ENCODE measurements around the gene HINT1. TPM values are rescaled to one million over a fixed set of nuclear protein-coding genes. Genes with fewer than 3 reads are reported as not detected.
"Not testable (repeated sequence)": the region's sequence is repeated elsewhere in the genome, so short reads cannot be mapped to it uniquely, and the experiment has no call there.

HINT1 gene
- 187 and 237 TPM in 2 replicates for total RNA-seq

DNA sequence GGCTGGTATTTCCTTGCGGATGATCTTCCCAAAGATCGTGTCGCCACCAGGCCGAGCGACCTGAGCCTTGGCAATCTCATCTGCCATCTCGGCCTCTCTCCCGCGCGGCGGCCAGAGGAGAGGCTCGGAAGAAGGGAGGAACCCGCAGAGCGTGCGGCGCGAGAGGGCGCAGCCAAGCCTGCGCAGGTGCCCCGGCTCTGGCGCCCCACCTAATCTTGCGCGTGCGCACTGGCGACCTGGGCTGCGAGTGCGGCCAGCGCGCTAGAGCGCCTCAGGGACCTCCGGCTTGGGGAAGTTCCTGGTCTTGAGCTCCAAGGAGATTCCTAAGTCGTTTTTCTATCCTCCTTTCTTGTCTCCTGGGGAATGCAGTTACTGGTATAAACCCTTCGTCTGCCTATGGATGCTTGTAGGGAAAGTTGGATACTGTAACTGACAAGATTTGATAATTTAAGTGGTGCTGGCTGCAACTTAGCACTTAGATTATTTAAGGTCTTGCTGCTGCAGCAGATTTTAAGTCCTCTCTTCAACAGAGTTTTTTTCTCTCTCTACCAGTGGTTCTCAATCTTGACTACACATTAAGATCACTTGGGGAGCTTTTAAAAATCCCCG lies at the start of gene HINT1:
HINT1 (minus strand) TSS at position 138 of the 609 bp plus-strand sequence; CDS start at position 87, 51 bp downstream.
- DNase-seq (ENCODE audit: low read depth, low spot score), result peak; percentile 53

DNA sequence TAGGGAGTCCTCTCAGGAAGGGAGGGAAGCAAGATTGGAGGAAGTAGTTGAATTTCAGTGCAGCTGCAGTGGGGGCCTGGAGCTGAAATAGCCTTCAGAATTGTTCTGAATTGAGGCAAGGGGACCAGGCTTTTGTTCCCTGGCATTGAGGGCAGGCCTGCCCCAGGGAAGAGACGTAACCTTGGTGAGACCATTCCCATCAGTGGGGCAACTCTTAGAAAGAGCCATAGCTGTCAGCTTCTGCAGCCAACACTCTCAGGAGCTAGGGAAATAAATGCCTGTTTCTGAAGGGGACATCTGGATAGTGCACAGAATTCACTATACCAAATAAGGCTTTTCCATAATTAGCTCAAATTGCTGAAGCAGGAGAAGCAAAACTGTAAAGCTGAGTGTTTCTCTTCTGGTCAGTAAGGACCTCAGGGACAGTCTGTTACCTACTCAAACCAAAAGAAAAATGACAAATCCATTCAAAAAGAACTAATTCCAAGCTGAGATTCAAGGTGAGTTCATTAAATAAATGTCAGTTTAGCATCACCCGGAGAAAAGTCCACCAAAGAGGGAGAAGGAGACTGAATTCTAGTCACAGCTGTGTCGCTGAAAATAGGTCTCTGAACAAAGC lies 49.7 kb upstream of the HINT1 start:
- DNase-seq (ENCODE audit: low read depth, low spot score), result no peak

DNA sequence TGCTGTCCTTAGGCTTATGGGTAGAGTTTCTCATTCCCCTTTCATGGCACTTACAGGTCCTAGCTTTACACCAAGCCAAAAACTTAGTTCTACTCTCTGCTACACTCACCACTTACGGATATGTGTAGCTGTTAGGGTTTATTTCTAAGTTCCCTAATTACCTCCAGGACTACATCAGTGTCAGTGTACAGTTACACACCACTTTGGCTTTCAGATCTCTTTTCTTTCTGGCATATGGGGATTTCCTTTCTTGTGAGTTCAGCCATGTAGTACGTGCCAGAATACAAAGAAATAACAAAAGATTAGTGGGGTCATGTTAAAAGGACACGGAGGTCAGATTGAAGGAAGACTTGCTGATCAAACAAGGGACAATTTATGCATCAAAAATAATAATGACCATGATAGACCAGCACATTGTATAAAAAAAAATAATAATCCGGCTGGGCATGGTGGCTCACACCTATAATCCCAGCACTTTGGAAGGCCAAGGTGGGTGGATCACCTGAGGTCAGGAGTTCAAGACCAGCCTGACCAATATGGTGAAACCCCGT lies 47.5 kb upstream of the HINT1 start:
- DNase-seq (ENCODE audit: low read depth, low spot score), result no peak

DNA sequence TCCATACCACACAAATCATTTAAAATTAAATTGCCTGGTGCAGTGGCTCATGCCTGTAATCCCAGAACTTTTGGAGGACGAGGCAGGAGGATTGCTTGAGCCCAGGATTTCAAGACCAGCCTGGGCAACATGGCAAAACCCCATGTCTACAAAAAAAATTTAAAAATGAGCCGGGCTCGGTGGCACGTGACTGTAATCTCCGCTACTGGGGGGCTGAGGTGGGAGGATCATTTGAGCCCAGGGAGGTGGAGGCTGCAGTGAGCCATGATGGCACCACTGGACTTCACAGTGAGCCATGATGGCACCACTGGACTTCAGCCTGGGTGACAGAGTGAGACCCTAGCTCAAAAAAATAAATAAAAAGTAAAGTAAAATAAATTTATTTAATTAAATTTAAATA lies 46.6 kb upstream of the HINT1 start:
- DNase-seq (ENCODE audit: low read depth, low spot score), result no peak

DNA sequence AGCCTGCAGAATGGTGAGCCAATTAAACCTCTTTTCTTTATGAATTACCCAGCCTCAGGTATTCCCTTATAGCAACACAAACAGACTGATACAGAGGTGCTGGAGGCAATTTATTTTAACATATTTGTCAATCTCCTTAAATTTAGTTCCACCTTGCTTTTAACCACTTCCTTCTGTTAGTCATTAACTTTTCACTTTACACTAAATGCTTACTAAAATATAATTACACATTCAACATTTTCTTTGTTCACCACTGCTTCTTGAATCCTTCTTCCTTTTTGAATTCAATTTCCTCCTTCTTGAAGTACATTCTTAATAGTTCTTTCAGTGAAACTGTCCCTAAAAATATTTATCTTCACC lies 45.1 kb upstream of the HINT1 start:
- no peak for DNase-seq (ENCODE audit: low read depth, low spot score)

DNA sequence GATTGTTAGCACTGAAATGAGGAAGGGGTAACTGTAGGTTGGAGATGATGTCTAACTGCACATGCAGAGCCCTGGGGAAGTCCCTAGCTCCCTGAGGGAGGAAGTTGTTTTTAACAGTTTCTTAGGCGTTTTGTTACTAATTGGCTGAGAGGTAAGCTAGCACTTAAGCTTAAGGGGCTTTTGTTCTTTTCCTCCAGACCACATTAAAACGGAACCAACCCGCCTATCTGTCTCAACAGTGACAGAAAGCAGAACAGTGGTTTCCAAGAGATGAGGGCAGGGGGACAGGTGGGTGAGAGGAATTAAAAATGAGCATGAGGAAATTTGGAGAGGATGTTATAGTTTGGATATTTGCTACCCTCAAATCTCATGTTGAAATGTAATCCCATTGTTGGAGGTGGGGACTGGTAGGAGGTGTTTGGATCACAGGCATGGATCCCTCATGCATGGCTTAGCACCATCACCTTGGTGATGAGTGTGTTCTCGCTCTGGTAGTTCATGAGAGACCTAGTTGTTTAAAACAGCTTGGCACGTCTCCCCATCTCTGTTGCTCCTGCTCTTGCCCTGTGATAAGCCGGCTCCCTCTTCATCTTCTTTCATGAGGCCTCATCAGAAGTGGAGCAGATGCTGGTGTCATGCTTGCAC lies 44.6 kb upstream of the HINT1 start:
- DNase-seq (ENCODE audit: low read depth, low spot score), result no peak

DNA sequence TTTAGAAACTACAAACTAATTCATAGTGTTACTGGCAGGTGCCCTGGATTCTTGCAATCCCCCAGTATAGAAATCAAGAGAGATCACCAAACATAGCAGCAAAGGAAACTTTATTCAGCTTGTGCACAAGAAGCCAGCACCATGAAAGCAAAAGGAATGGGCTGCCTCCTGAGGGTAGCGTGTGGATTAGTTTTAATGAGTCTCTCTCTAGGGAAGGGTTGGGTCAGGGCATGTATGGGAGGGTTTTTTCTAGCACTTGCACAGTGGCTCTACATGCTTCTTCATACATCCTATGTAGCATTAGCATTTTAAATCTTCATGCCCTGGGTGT lies 44.1 kb upstream of the HINT1 start:
- DNase-seq (ENCODE audit: low read depth, low spot score), result no peak

DNA sequence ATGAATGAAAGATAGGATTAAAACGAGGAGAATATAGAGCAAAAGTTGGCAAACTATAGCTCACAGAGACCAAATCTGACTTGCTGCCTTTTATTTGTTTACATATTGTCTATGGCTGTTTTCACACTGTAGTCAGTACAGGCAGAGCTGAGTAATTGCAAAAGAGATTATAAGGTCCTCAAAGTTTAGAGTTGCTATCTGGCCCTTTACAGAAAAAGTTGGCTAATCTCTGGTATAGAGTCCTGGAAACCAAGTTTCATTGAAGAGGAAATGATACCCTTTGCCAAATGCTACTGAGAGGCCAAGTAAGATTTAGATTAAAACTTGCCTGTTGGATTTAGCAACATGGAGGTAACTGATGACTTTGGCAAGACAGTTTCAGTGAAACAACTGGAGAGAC lies 41.7 kb upstream of the HINT1 start:
- no peak for DNase-seq (ENCODE audit: low read depth, low spot score)

DNA sequence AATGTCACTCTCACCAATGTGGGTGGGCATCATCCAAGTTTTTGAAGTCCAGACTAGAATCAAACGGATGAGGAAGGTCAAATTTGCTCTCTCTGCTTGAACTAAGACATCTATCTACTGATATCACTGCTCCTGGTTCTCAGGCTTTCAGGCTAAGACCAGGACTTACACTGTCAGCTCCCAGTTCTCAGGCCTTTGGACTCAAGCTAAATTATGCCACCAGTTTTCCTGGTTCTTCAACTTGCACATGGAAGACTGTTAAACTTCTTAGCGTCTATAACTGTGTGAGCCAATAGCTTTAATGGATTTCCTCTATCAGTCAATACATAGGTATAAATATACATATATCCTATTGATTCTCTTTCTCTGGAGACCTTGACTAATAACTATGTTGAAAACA lies 41.0 kb upstream of the HINT1 start:
- no peak for DNase-seq (ENCODE audit: low read depth, low spot score)

DNA sequence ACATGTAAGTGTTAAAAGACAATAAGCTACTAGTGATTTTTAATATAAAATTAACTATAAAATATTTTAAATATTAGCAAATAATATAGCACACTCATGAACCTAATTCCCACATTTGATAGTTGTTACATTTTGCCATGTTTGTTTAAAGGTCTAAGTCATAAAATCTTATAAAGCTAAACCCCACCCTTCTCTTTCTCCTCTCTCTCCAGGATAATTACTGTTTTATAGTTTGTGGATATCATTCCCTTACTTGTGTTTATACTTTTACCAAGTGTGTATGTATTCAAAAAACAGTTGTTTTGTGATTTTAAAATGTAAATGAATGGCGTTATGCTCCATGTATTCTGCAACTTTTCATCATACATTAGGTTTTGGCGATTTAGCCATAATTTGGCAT lies 39.9 kb upstream of the HINT1 start:
- DNase-seq (ENCODE audit: low read depth, low spot score), result no peak

DNA sequence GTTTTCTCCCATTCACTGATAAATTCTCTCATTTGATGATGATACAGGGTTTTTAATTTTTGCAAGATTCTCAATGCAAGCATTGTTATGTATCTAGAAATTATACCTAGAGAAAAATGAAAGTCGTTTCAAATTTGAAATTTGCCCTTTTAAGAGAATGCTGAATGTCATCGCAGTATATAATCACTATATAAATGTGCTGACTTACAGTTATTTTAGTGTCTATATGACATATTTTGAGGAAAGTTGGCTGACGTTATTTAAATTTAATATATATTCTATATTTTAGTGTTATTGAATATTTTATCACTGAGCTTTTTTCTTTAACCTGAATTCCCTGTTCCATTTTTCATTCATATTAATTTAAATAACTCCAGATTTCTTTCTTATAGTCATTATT lies 35.5 kb upstream of the HINT1 start:
- no peak for DNase-seq (ENCODE audit: low read depth, low spot score)

DNA sequence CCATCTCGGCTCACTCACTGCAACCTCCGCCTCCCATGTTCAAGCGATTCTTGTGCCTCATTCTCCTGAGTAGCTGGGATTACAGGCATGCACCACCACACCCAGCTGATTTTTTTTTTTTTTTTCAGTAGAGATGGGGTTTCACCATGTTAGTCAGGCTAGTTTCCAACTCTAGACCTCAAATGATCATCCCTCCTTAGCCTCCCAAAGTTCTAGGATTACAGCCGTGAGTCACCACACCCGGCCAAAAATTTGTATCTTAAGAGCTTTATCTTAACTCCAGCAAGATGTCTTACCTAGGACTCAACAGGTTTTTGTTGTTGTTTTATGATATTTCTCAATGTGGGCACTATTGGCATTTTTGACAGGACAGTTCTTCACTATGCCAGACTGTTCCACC lies 33.6 kb upstream of the HINT1 start:
- no peak for DNase-seq (ENCODE audit: low read depth, low spot score)

DNA sequence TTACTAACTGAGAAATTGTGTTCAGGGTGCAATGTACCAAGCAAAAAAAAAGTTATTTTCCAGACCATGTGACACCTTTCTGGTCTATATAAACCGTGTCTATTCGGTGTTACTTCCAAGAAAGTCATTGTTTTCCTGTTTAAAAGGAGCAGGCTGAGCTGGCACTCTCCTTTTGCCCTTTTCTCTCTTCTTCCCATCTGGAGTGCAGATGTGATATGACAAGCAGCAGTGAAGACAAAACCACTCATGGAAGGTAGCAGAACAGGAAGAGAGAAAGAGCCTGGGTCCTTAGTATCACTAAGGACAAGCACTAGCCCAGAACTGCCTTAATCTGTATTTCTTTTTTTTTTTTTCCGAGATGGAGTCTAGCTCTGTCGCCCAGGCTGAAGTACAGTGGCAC lies 31.3 kb upstream of the HINT1 start:
- DNase-seq (ENCODE audit: low read depth, low spot score), result no peak

DNA sequence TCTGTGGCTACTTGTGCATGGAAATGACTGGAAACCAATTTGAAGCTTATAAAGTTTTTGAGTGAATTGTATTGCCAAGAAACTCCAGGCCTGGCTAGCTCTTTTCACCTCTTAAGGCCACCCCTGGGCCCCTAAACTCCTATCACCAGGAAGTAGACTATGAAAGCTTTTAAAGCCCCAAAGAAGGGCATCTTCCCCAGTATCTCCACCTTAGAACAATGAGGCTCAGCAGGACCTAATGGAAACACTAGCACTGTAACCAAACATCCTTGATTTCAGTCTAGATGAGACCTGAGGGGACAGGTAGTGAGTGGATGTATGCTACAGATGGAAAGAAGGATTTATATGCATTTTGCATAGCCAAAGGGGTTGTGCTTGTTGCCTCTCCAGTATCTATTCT lies 30.6 kb upstream of the HINT1 start:
- DNase-seq (ENCODE audit: low read depth, low spot score), result no peak

DNA sequence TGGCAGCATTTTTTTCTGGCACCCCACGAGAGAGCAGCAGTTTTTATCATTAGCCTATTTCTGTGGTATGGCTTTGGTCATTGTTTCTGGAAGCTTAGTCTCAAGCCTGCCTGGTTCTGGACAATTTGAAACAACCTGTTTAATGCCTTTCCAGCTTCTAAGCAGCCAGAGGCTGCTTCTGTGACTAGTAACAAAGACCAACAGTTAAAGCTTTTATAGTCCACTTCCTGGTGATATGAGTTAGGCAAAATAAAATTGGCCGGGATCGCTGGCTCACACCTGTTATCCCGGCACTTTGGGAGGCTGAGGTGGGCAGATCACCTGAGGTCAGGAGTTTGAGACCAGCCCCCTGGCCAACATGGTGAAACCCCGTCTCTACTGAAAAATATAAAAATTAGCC lies 29.7 kb upstream of the HINT1 start:
- no peak for DNase-seq (ENCODE audit: low read depth, low spot score)

DNA sequence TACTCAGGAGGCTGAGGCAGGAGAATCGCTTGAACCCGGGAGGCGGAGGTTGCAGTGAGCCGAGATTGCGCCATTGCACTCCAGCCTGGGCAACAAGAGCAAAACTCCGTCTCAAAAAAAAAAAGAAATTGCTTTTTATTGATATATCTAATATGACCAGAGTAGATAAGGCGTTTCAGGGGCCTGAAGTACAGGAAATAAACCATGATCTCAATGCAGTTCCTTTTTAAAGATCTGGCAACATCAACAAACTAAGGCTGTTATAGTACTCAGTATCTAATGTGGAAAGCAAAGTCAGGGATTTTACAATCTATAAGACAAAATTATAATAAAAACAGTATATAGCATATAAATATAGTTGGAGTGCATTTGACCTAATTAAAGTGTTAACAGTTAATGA lies 28.8 kb upstream of the HINT1 start:
- not testable (repeated sequence) for DNase-seq (ENCODE audit: low read depth, low spot score)

DNA sequence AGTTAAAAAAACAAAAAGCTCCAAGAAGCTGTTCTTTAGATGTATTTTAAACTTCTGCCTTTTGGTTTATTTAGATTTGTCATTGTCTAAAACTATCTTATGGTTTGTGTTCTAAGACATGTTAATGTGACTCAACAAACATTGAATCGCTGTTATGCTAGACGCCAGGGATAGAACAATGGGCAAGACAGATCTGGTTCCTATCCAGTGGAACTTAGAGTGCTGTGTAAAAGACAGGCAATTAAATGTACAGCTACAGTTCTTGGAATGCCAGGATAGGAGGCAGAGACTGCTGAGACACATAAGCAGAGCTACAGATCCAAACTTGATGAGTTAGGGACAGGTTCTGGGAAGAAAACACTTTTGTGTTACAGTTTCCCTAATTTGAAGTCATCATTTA lies 28.1 kb upstream of the HINT1 start:
- DNase-seq (ENCODE audit: low read depth, low spot score), result peak; percentile 35

DNA sequence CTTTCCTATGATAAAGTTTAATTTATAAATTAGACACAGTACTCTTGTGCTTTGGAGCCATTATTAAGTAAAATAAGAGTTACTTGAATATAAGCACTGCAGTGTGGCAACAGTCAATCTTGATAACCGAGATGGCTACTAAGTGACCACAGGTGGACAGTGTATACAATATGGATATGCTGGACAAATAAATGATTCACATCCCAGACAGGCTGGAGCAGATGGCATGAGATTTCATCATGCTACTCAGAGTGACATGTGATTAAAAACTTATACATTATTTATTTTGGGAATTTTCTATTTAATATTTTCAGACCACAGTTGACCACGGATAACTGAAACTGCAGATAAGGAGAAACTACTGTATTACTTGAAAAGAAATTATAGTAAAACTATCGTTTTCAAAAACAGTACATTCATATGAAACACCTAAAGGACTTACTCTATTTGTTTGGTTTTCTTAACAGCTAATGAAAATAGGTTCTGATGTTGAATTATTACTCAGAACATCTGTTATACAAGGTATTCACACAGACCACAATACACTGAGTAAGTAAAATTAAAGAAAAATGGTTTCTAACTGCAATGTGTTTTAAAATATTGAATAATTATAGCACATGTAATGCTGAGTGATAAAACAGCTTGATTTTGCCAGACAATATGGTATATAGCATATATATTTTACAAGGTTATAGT lies 21.7 kb upstream of the HINT1 start:
- no peak for DNase-seq (ENCODE audit: low read depth, low spot score)

DNA sequence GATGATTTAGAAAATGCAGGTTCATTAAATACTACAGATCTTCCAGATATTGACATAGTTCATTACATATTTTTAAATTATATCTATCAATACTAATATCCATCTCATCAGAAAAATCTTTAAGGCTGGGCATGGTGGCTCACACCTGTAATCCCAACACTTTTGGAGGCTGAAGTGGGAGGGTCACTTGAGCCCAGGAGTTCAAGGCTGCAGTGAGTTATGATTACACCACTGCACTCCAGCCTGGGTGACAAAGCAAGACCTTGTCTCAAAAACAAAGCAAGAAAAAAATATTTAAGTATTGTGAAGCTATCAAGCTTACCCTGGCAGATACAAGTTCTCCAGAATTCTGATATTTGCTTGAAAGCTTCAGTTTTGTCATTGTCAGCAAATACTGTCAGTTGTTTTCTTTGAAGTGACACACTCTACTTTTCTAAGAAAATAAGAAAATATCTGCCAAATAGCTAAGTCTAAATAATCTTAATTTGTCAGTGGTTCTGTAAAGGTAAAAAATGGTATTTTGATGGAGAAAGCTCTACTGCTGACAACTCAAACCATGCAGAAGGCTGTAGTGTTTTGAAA lies 20.6 kb upstream of the HINT1 start:
- DNase-seq (ENCODE audit: low read depth, low spot score), result no peak

DNA sequence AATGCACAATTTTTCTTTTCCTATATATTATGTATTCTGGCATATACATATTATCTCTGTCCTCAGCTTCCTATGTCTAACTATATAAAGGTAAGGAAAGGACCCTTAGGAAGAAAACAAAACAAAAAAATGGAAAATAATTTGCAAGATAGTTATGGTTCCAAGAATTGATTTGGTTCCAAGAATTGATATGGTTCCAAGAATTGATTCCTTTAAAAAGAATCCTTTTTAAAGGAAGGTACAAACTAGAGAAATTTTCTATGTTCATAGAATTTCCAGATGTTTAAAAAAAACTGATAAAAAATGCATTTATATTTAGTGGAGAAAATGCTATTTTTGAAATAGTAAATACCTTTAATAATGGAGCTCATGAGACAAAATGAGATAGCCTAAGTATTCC lies 17.8 kb upstream of the HINT1 start:
- no peak for DNase-seq (ENCODE audit: low read depth, low spot score)

DNA sequence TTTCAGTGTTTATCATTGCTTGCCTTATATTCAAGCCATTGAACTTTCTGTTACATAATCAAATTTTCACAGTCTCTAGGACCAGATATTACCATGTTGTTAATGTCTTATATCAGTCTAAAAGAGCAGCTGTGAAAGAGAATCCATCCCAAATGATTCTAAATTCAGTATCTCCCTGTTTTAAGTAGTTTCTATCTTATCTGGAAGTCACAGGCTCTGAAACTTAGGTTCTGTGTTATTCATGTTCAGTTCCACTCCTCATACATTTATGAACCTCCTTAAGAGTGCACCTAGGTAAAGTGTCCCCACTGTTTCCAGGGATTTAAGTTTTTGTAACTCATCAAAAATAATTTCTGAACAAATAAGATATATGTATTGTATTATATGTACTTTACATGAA lies 15.4 kb upstream of the HINT1 start:
- DNase-seq (ENCODE audit: low read depth, low spot score), result no peak

DNA sequence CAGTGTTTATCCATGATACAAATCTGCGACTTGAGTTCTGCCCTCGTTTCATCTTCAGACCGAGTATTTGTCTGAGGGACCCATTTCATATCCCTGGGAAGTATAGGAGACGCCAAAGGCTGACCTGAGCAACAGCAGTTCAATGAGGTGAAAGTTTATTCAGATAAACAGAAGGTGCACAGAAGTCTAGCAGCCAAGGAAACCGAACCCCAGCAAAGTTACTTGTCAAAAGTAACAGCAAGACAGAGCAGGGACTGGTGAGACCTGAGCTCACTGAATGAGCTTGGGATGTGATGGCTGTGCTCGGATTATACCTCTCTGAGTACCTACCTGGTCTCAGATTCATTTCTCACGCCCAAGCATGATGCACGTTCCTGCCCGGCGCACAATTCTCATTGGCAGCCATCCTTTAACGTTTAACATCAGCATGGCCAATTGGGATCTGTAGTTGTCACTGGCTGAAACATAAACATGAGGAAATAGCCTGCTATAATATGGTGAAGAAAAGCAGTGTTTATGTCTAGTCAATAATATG lies 6.3 kb upstream of the HINT1 start:
- no peak for DNase-seq (ENCODE audit: low read depth, low spot score)
